DMS 273 (cell line): Measurements from ENCODE around the gene CACNA1D.

ENCODE experiments used
- DNase-seq: peaks from one replicate; lab custom pipeline; 2025; ENCODE audit not compliant: unreplicated experiment; lab: John Stamatoyannopoulos, UW

Gene CACNA1D

DNA sequence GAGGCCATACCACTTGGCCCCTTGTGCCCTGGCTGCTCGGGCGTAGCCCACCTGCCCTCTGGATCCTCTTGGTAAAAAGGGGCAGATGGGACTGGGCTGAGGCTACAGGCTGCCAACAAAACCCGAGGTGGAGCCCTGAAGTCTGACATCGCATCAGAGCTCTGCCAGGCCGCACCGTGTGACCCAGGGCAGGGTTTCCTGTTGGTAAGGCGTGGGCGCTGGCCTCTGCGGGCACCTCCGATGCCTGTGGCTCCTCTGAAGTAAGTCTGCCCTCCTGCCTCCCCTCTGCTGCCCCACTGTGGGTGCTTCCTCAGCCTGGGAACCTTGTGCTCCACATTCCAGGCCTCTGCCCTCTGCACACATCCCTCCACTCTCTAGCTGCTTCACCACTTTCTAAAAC lies 342.9 kb downstream of the CACNA1D start:
- no peak for DNase-seq

DNA sequence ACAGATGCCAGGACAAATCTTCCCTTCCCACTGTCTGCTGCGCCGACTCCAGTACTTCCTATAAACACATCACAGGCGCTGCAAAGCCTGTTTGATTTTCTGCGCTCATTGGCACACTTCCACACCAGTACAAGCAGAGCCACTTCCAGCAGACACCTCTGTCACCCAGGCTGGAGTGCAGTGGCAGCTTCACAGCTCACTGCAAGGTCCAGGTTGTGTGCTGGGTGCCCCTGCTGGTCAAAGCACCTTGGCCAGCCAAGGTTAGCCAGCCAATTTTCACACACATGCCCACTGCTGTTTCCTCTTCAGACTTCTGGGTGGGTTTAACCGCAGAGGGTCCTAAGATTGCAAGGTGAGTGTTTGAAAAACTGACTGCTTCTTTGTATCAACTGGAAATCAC lies 346.9 kb downstream of the CACNA1D start:
- no peak for DNase-seq

DNA sequence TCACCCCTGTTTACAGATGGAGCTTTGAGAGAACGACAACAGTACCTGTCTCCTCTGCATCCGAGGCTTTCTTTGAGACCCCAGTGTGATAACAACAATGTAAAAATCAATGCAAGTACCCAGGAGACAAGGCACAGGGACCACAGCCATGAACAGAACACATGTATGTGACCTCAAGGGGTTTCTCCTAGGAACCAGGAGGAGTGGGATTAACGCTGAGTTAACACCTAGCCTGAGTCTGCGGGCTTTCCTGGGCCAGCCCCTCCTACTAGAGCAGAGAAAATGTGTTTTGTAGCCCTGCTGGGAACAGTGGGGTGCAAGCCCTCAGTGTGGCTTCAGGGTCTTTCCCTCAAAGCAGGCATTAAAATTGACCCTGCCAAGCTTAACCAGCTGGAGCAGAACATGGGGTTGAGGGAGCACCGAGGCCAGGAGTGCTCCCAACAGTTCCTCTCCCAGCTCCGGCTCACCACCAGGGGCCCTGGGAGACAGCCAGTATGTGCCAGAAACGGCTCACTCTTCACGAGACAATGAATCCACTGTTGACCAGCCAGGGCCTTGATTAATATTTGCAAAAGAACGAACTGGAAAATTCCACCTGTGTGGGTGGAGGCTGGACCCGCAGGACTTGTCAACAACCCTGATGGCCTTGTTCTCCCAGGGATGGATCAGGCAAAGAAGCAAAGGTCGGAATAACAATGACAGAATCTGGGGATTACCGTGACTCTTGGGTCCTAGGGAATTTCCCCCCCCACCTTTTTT lies 348.2 kb downstream of the CACNA1D start:
- peak; percentile 36 for DNase-seq

DNA sequence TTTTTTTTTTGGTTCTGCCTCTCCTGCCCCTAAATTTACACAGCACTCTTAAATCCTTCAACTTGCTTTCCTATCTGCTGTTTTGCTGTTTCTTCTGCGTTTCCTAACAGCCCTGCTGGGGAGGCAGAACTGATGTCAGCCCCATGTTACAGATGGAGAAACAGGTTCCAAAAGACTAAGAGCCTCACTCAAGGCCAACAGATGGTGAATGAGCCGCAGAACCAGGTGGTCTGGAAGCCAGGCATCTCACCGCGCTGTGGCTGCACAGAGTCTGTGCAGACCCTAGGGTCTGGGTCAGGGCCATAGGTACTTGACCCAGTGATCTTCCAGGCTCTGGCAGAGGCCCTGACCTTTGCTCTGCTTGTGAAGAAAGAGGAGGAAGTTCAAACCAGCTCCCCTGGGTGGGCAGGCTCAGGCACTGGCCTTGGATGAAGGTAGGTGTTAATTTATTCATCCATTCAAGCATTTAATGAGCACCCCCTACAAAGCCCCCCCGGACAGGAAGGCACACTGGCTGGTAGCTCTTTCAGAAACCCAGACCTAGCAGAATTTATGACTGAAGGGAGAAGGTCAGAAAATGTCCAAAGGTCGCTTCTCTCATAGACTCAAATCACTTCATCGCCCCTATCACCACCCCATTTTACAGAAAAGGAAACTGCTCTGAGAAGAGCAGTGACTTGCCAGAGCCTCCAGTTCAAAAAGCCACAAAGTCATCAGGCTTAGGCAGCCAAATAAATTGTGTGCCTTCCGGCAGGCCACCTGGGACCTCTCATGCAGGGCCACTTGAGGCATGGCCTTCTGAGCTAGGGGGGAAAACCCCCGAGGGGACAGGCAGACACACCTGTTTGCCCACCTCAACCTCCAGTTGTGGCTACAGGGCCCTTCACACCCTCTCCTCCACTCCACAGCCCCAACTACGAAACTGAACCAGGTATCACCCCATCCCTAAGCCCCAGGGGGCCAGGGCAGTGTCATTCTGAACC lies 349.1 kb downstream of the CACNA1D start:
- peak; percentile 80 for DNase-seq

DNA sequence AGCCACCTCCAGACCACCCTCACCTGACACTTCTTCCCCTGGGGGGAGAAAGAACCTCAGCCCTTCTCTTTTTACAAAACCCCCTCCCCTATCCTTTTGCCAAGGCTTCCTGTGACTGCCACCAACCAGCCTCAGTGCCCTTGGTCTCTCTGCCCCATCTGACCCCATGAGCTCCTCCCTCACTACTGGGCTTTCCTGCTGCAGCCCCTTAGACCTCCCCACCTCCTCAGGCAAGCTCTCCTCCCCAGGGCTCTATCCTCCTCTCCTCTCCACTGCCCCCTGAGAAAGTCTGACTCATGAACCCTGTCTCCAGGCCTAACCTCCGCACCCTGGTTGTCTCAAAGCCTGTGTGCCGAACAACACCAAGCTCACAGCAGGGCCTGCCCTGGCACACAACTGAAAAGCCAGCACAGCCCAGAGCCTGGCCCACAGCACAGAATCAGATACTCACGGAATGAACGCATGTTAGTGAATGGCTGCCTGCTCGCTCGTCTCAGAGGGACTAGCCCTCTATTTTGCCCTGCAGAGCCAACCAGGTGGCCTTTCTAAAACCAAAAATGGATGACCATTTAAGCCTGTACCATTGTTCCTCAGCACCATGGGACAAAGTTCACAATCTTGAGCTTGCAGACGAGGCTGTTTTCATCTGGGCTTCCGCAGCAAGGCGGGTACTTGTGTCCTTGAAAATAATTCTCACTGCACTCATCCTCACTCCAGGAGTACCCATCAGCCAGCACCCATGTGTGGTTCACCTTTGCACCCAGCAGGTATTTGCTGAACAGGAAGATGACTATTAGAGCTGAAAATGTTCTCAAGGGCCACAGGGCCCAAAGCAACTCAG lies 350.1 kb downstream of the CACNA1D start:
- DNase-seq: peak; percentile 22

DNA sequence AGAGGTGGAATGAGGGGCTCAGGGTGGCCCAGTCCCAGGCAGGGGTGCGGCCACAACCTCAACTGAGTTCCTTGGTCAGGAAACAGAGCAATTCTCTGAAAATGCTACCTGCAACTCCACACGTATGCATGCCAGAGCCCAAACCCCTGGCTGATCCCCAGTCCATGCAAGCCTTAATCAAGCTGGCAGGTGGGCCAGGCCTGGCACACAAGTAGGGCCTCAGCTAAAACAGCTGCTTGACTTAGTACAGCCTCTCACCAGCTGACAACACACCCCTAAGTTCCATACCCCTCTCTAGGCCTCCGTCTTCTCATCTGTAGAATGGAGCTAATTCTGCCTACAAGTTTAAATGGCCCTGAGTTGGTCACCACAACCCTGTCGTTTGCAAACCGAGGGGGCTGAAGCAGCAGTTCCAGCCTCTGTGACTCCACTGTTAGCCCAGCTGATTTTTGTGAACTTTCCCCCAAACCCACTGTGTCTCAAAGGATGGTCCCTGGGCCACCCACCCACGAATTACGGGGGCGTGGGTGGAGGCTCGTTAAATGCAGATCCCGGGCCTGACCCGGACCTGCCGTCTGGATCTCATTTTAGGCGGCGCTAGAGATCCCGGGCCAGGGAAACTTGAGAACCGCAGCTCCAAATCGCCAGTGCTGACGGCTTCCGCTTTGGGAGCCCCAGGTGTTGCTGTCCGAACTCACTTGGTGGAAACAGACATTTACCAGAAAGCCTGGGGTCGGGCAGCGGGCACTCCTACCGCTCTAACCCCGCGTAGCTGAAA lies 350.9 kb downstream of the CACNA1D start:
- peak; percentile 66 for DNase-seq

DNA sequence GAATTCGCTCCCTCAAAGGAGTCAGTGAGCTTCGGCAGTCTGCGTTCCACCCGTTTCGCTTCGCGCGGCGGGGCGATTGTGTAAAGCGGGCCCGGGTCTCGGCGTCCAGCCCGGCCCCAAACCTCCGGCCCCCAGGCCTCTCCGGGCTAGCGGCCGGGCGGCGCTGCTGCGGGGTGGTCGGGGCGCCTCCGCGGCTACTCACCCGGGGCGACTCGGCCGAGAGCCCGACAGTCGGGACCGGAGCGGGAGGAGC lies 351.4 kb downstream of the CACNA1D start:
- no peak for DNase-seq

DNA sequence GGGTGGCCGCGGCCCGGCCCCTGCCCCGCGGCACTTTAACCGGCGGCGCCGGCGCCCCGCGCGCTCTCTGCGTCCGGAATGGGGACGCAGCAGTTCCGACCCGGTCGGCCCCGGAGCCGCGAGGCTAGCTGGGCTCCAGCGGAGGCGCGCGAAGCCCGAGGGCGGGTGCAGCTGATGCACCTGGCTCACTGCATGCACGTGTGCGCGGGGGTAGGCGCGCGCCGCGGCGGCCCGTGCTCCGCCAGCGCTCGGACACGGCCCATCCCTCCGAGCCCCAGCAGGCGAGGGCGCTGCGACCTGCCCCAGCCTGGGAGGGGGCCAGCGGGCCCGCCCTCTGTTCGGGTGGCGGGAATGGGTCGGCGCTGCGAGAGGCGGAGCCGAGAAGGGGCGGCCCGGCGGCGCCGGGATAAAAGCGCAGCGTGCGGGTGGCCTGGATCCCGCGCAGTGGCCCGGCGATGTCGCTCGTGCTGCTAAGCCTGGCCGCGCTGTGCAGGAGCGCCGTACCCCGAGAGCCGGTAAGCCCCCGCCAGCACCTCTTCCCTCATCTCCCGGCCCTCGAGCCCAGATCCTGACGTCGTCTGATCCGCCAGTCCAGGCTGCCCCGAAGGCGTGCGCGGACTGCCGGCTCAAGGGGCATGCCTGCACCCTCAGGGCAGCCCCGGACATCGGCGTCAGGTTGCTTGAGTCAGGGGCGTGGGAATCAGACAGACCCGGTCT lies 351.9 kb downstream of the CACNA1D start, which contains the start of the genes CHDH and IL17RB:
Gene CHDH, minus strand, starts transcription at position 286 of the 717 bp plus-strand sequence. CDS start 22,411 bp downstream, outside the sequence.
Gene IL17RB, plus strand, starts transcription at position 435 of the 717 bp plus-strand sequence. Its CDS starts 21 bp downstream, at position 456.
- peak; percentile 74 for DNase-seq

DNA sequence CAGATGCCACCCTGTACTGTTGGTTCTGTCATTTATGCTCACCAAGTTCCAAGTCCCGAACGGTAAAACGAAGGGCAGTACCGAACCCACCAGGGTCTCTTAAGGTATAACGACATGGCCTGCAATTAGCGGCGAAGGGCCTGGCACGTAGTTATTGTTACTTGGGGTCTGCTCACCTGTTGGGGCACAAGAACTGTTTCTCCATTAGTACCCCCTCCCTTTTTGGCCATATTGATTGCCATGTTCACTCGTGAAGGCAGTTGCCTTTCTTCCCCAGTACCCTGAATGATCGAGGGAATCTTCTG lies 352.4 kb downstream of the CACNA1D start:
- DNase-seq: no peak

DNA sequence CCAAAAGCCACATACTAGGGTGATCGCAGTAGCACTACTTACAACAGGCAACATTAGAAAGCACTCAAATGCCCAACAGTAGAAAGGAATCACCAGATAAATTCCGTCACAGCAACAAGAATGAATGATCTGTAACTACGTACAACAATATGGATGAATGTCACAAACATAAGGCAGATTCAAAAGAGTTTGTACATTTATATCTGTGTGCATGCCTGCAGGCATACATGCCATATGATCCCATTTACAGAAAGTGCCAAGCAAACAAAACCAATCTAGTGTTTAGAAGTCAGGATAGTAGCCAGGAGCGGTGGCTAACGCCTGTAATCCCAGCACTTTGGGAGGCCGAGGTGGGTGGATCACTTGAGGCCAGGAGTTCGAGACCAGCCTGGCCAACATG lies 355.5 kb downstream of the CACNA1D start:
- DNase-seq: no peak

DNA sequence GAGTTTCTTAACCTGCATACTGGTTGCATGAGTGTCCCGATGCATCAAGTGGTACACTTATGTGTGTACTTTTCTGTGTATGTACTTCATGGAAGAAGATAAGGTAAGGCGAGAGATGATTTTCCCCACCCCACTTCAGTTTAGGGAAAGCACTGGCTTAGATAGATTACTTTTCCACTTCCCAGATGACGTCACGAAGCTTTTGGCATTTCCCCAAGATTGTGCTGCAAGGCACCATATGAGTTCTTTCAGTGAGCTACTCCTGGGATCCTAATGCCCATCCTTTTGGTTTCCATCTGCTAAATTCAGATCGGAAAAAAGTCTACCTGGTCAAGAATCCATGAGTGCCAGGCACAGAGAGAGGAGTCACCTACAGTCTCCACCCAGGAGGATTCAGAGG lies 356.5 kb downstream of the CACNA1D start:
- DNase-seq: peak; percentile 21

DNA sequence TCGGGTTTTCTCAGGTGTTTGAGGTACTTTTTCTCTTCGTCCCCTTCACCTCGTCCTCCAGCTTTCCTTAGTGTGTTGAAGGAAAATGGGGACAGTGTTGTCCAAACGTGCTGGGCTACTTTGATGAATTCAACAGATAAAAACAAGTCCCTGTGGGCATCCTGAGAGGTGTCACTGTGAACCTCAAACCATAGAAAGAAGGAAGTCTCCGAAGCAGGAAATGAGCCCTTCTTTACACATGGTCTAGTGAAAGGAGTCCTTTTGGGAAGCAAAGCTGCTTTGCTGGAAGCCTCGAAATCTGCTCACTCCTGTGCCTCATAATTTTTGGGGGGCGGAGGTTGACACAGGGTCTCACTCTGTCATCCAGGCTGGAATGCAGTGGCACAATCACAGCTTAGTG lies 362.6 kb downstream of the CACNA1D start:
- DNase-seq: no peak

DNA sequence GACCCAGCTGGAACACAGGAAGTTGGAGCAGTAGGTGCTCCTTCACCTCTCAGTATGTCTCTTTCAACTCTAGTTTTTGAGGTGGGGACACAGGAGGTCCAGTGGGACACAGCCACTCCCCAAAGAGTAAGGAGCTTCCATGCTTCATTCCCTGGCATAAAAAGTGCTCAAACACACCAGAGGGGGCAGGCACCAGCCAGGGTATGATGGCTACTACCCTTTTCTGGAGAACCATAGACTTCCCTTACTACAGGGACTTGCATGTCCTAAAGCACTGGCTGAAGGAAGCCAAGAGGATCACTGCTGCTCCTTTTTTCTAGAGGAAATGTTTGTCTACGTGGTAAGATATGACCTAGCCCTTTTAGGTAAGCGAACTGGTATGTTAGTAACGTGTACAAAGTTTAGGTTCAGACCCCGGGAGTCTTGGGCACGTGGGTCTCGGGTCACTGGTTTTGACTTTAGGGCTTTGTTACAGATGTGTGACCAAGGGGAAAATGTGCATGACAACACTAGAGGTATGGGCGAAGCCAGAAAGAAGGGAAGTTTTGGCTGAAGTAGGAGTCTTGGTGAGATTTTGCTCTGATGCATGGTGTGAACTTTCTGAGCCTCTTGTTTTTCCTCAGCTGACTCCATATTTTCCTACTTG lies 363.8 kb downstream of the CACNA1D start:
- no peak for DNase-seq

DNA sequence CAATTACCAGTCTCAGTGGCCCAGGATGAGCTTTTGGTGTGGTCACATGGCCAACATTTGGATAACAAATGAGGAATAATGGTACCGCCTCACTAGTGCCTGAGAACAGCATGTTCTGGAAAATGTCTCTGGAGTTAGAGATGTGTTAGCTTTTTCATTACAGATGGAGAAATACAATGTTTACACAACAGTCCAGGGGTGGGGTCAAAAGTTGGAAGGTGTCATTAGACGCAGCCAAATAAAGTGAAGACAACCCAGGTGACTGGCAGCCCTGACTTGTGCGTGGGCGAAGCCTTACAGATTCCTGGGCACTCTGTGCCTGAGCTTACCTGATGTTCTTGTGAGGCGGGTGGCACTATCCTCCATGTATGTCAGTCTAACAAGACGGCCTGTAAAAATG lies 364.8 kb downstream of the CACNA1D start:
- no peak for DNase-seq

DNA sequence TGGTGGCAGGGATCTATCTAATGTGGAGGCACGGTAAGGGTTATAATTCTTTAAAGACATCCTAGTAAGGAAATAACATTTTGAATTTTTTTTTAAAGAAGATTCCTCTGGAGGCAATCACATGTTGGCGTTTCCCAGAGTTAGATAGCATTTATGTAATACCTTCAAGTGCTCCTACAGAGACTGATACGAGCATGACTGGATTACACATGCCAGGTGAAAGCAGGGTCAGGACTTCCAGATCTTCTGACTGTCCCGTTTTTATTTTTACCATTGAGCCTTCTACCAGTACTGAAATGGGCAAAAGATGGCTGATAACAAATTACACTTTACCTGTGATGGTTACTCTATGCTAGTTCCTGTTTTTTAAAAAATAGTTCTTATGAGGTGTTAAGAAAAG lies 365.8 kb downstream of the CACNA1D start:
- no peak for DNase-seq

DNA sequence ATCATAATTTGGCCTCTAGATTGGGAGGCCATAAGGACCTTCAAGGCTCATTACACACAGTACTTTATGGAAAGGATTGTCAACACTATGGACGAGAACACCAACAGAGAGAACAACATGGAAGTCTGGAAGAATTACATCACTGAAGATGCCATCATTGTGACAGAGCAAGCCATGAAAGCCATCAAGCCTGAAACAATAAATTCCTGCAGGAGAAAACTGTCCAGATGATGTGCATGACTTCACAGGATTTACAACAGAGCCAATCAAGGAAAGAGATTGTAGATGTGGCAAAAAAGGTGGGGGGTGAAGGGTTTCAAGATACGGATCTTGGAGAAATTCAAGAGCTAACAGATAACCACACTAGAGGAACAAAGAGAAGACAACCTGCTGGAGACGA lies 367.8 kb downstream of the CACNA1D start:
- DNase-seq: no peak

DNA sequence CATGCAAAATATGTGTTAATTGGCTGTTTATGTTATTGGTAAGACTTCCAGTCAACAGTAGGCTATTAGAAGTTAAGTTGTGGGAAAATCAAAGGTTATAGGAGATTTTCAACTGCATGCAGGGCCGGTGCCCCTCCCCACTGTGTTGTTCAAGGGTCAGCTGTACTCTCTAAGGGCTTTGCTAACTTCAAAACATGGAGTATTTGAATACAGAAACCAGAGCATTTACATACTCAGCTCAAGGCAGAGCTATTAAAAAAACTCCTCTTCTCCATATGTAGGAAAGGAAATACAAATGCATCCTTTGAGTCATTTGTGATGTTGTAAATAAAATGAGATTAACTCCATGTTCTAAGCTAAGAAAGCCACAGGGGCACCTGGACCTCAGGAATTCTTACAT lies 368.7 kb downstream of the CACNA1D start:
- DNase-seq: no peak
